ENCODE data around the gene ANGPTL8. TPM values are rescaled to one million over a fixed set of nuclear protein-coding genes. Genes with fewer than 3 reads are reported as not detected.
A peak's percentile ranks its signal among the peaks of the same experiment; 100 is the strongest.

ANGPTL8 gene
- total and polyA plus RNA-seq, 9 of the 15 experiments (the other 6 are each of a cell fraction or from before 2014, with no cell fraction given) = not detected

GRCh38 chr19:11288349-11288748 is 48.9 kb downstream of the ANGPTL8 start:
- POLR2A ChIA-PET = no interaction called here
- H3K4me3 ChIP-seq = no peak overlapping the region
- H3K27ac ChIP-seq (ENCODE audit: extremely low read depth, low read depth, low read length) = no peak overlapping the region
- peaks cover 3 to 5% of the 10 kb centered on the region in 2 experiments; a peak in 3 of 5 replicates for H3K27me3 ChIP-seq (ENCODE audit: control insufficient read depth in 2 of 2, insufficient read depth in 2 of 2, low read length in 2 of 2)
- no peaks in the 10 kb centered on the region for H3K79me2 ChIP-seq (ENCODE audit: control insufficient read depth, insufficient read depth, low read length)
- H3K4me1 ChIP-seq (replicated peaks in 1 of 2; ENCODE audit: control insufficient read depth in 2 of 2, insufficient read depth in 2 of 2, low read length in 2 of 2) = peaks cover 0 to under 1% of the 10 kb centered on the region in 2 experiments; a peak in 2 of 5 replicates
- no peak overlapping the region for H2AFZ ChIP-seq (ENCODE audit: low read depth, low read length)
- peak; percentile 80 for ATAC-seq
- no TSS peak for BruUV-seq (replicated peaks)
- intact Hi-C loops (cut with micrococcal nuclease) (no loop called here), in situ Hi-C loops (cut with MboI) (no loop called here)
- H3K36me3 ChIP-seq (ENCODE audit: control insufficient read depth, insufficient read depth, low read length) = no peaks in the 10 kb centered on the region
- 0 out of 2 replicates have a peak, but pooled peaks cover 2% of the 10 kb centered on the region for H4K20me1 ChIP-seq (replicated peaks; ENCODE audit: control insufficient read depth, insufficient read depth, low read length)
- H3K9ac ChIP-seq (ENCODE audit: insufficient read depth in 1 of 2, low read depth in 2 of 2, low read length in 2 of 2) = no peak overlapping the region
- H3K9me3 ChIP-seq (replicated peaks; ENCODE audit: control insufficient read depth, insufficient read depth, low read depth, low read length) = no peaks in the 10 kb centered on the region
- TF ChIP-seq GTF2B (IDR thresholded peaks at IDR 0.05; ENCODE audit: extremely low read depth, insufficient read length) (no peak), RAD21 (CRISPR knock-in tag; conservative IDR thresholded peaks at IDR 0.05 in 1 of 2, IDR thresholded peaks at IDR 0.05 in 1 of 2) (peak in 1 of 2 experiments; percentile 60; a peak in 3 of 4 replicates), SMC3 (conservative IDR thresholded peaks at IDR 0.05; ENCODE audit: insufficient read depth, low read depth, low read length) (peak; percentile 31), IRF2 (CRISPR knock-in tag; IDR thresholded peaks at IDR 0.05) (no peak), REST (IDR thresholded peaks at IDR 0.05; ENCODE audit: borderline replicate concordance) (peak; percentile 13; the same call in 1 of the 2 replicates), REST (CRISPR knock-in tag; IDR thresholded peaks at IDR 0.05; ENCODE audit: low read depth) (no peak), CTCF (IDR thresholded peaks at IDR 0.05 in 2 of 3, conservative IDR thresholded peaks at IDR 0.05 in 1 of 3; ENCODE audit: insufficient read depth in 2 of 3, low read depth in 1 of 3, low read length in 3 of 3) (peak; percentile 30 to 60 (median 55); a peak in 5 of 6 replicates), DEAF1 (CRISPR knock-in tag; IDR thresholded peaks at IDR 0.05) (0 out of 2 replicates have a peak, but pooled peaks have one; percentile 22), ZNF347 (CRISPR knock-in tag; IDR thresholded peaks at IDR 0.05; ENCODE audit: low read depth) (no peak)
- CTCF ChIA-PET (ENCODE audit: low intra/inter-chr PET ratio) = interaction anchor here (1.5 kb wide), 1 partner anchor 158 kb away, joined by 4 read pairs; no protein-coding TSS in a partner anchor
- DNase-seq (ENCODE audit: extremely low read depth in 1 of 4, low spot score in 3 of 4) = peak in 2 of 4 experiments; percentile 41 to 56
- FAIRE-seq = peak; percentile 79
- no peaks in the 10 kb centered on the region for H3K9me1 ChIP-seq (ENCODE audit: control insufficient read depth, insufficient read depth, low read length)
- WGBS (ENCODE audit: insufficient coverage, low coverage, missing lambda C conversion rate) = 10% methylated on average over 7 of the region's 7 CpGs
- H3K4me2 ChIP-seq (ENCODE audit: insufficient read depth, low read length) = no peak overlapping the region

Data from K562 (cell line).